GM21529 (cell line): ENCODE data around the gene PLEKHO1.

ENCODE experiments used
- ATAC-seq: cut with Tn5 transposase; IDR thresholded peaks from one replicate; pipeline ENCODE4 v1.9.1; 2021; ENCODE audit not compliant: unreplicated experiment

Gene PLEKHO1

GRCh38 chr1:150150133-150151021 is 661 bp downstream of the PLEKHO1 start:
- ATAC-seq = no peak

DNA sequence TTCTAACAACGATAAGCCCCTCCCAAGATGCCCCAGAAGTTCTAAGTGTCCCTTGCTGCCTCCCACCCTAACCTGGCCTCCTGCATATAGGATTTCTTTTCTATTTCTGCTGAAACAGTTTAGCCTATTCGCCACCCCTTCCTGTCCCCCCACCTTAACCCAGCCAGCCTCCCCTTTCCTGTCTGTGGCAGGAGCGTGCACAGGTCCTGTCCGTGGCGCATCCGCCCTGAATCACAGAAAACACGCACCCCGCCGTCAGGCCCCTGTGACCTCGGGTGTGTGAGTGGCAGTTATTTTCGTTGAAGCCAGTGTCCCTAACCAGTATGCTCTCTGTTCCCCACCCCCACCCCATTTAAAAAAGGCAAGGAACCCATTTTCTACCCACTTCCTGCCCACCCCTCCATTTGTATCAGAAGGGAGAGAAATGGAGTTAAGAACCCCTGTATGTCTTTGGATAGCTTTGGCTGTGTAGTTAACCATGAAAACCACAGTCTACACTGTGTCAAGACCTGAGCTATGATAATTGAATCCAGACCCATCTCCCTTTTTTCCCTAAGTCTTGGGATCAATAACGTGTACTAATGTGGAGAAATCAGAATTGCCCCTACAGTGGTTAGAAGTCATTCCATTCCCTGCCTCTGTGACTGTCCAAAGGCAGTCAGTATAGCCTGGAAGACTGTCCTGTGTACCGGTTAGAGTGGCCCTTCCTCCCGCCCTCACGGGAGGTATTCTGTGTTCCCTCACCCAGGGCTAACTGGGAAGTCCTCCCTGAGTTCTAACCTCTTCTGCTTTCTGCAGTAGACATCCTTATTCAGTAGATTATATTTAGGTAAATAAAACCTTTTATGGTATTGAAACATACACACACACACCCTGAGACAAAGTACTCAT is 1.8 kb downstream of the PLEKHO1 start:
- peak; percentile 33 for ATAC-seq

DNA sequence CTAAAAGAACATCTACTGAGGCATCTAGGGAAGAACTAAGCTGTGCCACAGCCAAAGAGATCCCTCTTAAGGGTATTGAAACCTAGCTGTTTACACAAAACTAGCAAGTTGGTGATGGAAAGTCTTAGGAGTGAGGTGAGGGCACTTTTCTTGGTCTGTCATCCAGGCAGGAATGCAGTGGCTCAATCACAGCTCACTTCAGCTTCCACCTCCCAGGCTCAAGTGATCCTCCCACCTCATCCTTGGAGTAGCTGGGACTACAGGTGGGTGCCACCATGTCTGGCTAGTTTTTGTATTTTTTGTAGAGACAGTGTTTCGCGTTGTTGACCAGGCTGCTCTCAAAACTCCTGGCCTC is 2.4 kb downstream of the PLEKHO1 start:
- no peak for ATAC-seq

GRCh38 chr1:150152772-150153456 is 3.2 kb downstream of the PLEKHO1 start:
- ATAC-seq = no peak

DNA sequence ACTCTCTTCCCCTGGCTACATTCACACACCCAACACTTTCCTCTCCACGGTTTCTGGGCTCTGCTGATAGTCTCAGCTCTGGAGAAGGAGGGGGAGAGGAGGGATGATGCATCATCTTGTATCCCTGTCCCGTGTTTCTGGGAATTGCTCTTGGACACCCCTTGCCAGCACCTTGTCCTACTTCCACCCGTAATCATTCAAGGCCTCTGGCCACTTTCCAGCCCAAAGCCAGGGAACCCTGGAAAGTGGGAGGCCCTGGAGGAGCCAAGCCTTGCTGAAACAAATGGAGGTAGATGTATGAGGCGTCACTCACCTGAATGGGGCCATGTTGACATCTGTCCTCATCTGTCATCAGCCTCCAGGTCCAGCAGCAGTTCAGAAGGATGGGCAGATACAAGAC is 4.4 kb downstream of the PLEKHO1 start:
- no peak for ATAC-seq

GRCh38 chr1:150155413-150156071 is 5.8 kb downstream of the PLEKHO1 start:
- no peak for ATAC-seq

- no peak for ATAC-seq
These were observed 7.3 kb downstream of the PLEKHO1 start for GRCh38 chr1:150156868-150157603.

GRCh38 chr1:150159550-150159949 is 9.8 kb downstream of the PLEKHO1 start:
- ATAC-seq = no peak

GRCh38 chr1:150160964-150161621 is 11.4 kb downstream of the PLEKHO1 start:
- ATAC-seq = no peak

DNA sequence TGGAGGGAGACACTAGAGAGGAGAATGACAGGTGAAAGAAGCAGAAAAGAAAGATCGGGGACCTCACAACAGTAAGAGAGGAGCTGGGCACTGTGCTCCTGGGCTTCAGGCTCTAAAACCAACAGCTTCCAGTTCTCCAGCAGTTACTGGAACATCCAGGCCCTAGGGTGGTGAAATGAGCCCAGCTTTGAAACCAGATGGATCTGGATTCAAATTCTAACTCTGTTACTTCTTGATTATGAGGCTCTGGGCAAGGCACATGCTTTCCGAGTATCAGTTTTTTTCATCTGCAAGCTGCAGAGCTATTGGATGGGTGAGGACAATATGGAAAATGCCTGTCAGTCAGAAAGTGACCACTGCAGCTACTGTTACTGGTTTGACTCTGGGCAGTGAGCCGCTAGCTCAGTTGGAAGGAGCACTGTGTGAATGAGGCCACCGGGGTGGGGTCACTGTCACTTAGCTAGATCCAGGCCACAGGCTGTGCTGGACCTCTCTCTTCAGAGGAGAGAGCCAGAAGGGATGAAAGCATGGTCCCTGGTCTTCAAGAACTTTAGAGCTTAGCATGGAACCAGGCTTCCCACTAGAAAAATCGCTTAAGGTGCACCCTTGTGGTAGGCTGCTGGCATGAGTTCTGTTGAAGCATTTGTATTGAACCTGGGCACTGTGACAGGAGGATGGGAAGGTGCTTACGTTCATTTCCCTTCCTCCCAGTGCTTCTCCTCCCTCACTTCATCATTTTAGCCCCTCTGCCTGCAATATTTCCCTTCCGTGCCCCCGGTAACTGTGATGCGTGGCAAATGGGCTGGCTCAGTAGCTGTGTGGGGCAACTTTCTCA is 12.2 kb downstream of the PLEKHO1 start:
- ATAC-seq = no peak

- ATAC-seq = no peak
These were observed 12.8 kb downstream of the PLEKHO1 start for GRCh38 chr1:150162582-150162861.

- ATAC-seq = peak; percentile 41
These were observed 13.4 kb downstream of the PLEKHO1 start for GRCh38 chr1:150162862-150163706.

GRCh38 chr1:150164224-150164623 is 14.5 kb downstream of the PLEKHO1 start:
- no peak for ATAC-seq

GRCh38 chr1:150164779-150165178 is 15.1 kb downstream of the PLEKHO1 start:
- ATAC-seq = no peak

GRCh38 chr1:150165622-150166612 is 16.2 kb downstream of the PLEKHO1 start:
- ATAC-seq = no peak

DNA sequence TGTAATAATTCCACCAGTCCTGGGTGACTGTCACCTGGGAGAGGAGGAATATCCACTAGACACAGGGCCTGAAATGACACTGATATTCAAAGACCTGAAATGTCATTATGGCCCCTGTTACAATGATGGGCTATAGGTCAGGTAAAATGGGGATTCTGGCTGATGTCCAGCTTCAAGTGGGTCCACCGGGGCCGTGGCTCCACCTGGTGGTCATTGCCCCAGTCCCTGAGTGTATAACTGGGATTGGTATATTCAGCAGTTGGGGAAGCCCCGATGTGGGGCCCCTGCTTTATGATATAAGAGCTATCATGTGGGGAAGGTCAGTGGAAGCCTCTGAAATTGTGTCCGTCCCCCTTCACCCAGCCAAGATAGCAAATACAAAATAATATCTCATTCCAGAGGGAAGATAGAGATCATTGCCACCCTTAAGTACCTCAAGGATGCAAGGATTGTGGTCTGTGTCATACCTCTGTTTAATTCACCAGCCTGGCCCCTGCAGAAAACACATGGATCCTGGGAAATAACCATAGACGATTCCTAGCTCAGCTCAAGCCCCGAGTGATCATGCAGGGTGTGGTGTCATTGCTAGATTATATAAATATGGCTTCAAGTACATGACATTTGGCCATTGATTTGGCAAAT is 19.4 kb downstream of the PLEKHO1 start:
- ATAC-seq = no peak
